Left lung (tissue), 14 donors: ENCODE measurements around the gene PRIMA1. TPM values are rescaled to one million over a fixed set of nuclear protein-coding genes. Genes with fewer than 3 reads are reported as not detected.
A peak's percentile ranks its signal among the peaks of the same experiment; 100 is the strongest.

Experiments
- ATAC-seq: fragments of 200-7000 bp; cut with Tn5 transposase; one replicate; pipeline ENCODE4 v1.9.1; 2020; ENCODE audit warnings: moderate library complexity
- DNase-seq, 4 donors: peaks; one replicate each; pipeline ENCODE4 v3.0.0-alpha.2; 2013 to 2020
- H3K27ac ChIP-seq, 2 donors: fragments of 200-600 bp; sonication (generic) in 1 of 2; one replicate each; pipeline versions ENCODE4 v1.5.0 to v1.8.0; 2020 to 2021
- H3K27me3 ChIP-seq, 2 donors: fragments of 200-600 bp; sonication (generic) in 1 of 2; one replicate each; pipeline versions ENCODE4 v1.5.0 to v1.8.0; 2020 to 2021
- H3K36me3 ChIP-seq, 2 donors: fragments of 200-600 bp; sonication (generic) in 1 of 2; one replicate each; pipeline versions ENCODE4 v1.5.0 to v1.8.0; 2020 to 2021
- H3K4me1 ChIP-seq, 2 donors: fragments of 200-600 bp; one replicate each; pipeline ENCODE4 v1.8.0; 2021
- H3K4me3 ChIP-seq, 2 donors: fragments of 200-600 bp; sonication (generic) in 1 of 2; one replicate each; pipeline versions ENCODE4 v1.5.0 to v1.8.0; 2020 to 2021; ENCODE audit warnings: mild to moderate bottlenecking in 1 of 2
- H3K9me3 ChIP-seq, 2 donors: fragments of 200-600 bp; sonication (generic) in 1 of 2; one replicate each; pipeline versions ENCODE4 v1.5.0 to v1.8.0; 2020 to 2021
- CTCF ChIP-seq, 2 donors: fragments of 200-600 bp; sonication (generic) in 1 of 2; IDR thresholded peaks; one replicate each; pipeline versions ENCODE4 v1.5.0 to v1.8.0; 2021; ENCODE audit warnings: antibody characterized with exemption in 2 of 2
- intact Hi-C, 2 donors: fragments of 100-400 bp; cut with DNase I; formaldehyde crosslinking; loops; one replicate each; pipeline versions ENCODE4 v1.11.2 to v1.14.2; 2022
- long read RNA-seq, 12 donors: library from polyadenylated mRNA in 2 of 12; unstranded in 2 of 12; transcript quantifications; one replicate each; pipeline ENCODE4 v2.0.0 and lab custom pipeline, GENCODE V29; 2019 to 2026
- polyA plus RNA-seq, 6 donors: library from polyadenylated mRNA; unstranded; fragments of 120-200 nt; gene quantifications; one replicate each; pipeline ENCODE4 v1.2.1, GENCODE V29; 2013; ENCODE audit not compliant: insufficient read length in 6 of 6
- total RNA-seq, 2 donors: library from RNA; stranded (reverse); fragmentation: NEBNext Ultra II Directional; extraction: Animal tissue kit (Norgen Biotek cat#: 25700); gene quantifications; one replicate each; pipeline ENCODE4 v1.2.1, GENCODE V29; 2021
- donor health status: DM: no; HTN: yes; CAD: no.
- donor health status: DM: no; HTN: no; CAD: no.

The PRIMA1 gene
- total RNA-seq (under 1 TPM; 0.15 to 0.47 TPM), polyA plus RNA-seq (1 to 10 TPM in 1 of 6 donors, under 1 TPM in 5; 0.26 to 1.3 (median 0.86) TPM)
- long read RNA-seq, donor 1 = 0 reads
- long read RNA-seq, donor 2 = 0 reads
- long read RNA-seq, donor 3 = 0 reads
- long read RNA-seq, donor 4 = 0 reads
- long read RNA-seq, donor 5 = 0 reads
- long read RNA-seq, donor 6 = 0 reads
- long read RNA-seq, donor 7 = 0 reads
- long read RNA-seq, donor 8 = 0 reads
- long read RNA-seq, donor 9 = 0 reads
- long read RNA-seq, donor 10 = 0 reads
- long read RNA-seq, donor 11 = 0 reads
- long read RNA-seq, donor 12 = 0 reads

- DNase-seq (no peak), ATAC-seq (no peak)
- TF ChIP-seq CTCF (IDR thresholded peaks at IDR 0.05) = no peak
- Histone ChIP-seq H3K27me3 (peaks cover 24 to 78% of the 10 kb centered on the region in 2 donors), H3K27ac (no peak within 1 kb of the TSS), H3K36me3 (no peaks in the 10 kb centered on the region), H3K4me3 (peak within 1 kb of the TSS in 1 of 2 donors; percentile 33), H3K4me1 (peaks cover 0 to 11% of the 10 kb centered on the region in 2 donors), H3K9me3 (no peaks in the 10 kb centered on the region)
- intact Hi-C loops = no loop called here
Observed at GRCh38 chr14:93788293-93788542, at the start of gene PRIMA1. Gene PRIMA1, minus strand, starts transcription at chr14:93788485. Its CDS starts 767 bp downstream, at chr14:93787718.

GRCh38 chr14:93834699-93835371 lies 46.5 kb upstream of the PRIMA1 start:
- Histone ChIP-seq H3K4me1 (no peaks in the 10 kb centered on the region), H3K4me3 (no peak overlapping the region), H3K36me3 (no peaks in the 10 kb centered on the region), H3K27me3 (no peaks in the 10 kb centered on the region), H3K27ac (no peak overlapping the region), H3K9me3 (no peaks in the 10 kb centered on the region)
- intact Hi-C loops = no loop called here
- DNase-seq (no peak), ATAC-seq (no peak)
- TF ChIP-seq CTCF (IDR thresholded peaks at IDR 0.05) = no peak

- Histone ChIP-seq H3K27me3 (no peaks in the 10 kb centered on the region), H3K27ac (no peak overlapping the region), H3K9me3 (no peaks in the 10 kb centered on the region), H3K4me3 (no peak overlapping the region), H3K36me3 (no peaks in the 10 kb centered on the region), H3K4me1 (no peaks in the 10 kb centered on the region)
- ATAC-seq (no peak), DNase-seq (peak in 1 of 4 donors; percentile 8)
- intact Hi-C loops = no loop called here
- TF ChIP-seq CTCF (IDR thresholded peaks at IDR 0.05) = no peak
Observed at GRCh38 chr14:93832665-93833064, 44.4 kb upstream of the PRIMA1 start.

- DNase-seq = no peak
- Histone ChIP-seq H3K27ac (no peak overlapping the region), H3K4me1 (no peaks in the 10 kb centered on the region), H3K4me3 (no peak overlapping the region), H3K9me3 (no peaks in the 10 kb centered on the region), H3K27me3 (no peaks in the 10 kb centered on the region), H3K36me3 (no peaks in the 10 kb centered on the region)
- ATAC-seq = no peak
- no peak for TF ChIP-seq CTCF (IDR thresholded peaks at IDR 0.05)
- intact Hi-C loops = no loop called here
Observed at GRCh38 chr14:93832081-93832480, 43.8 kb upstream of the PRIMA1 start.

GRCh38 chr14:93830753-93831461 lies 42.6 kb upstream of the PRIMA1 start:
- intact Hi-C loops = no loop called here
- Histone ChIP-seq H3K9me3 (no peaks in the 10 kb centered on the region), H3K4me1 (no peaks in the 10 kb centered on the region), H3K27me3 (peaks cover 0 to 9% of the 10 kb centered on the region in 2 donors), H3K27ac (no peak overlapping the region), H3K4me3 (no peak overlapping the region), H3K36me3 (no peaks in the 10 kb centered on the region)
- DNase-seq (no peak), ATAC-seq (no peak)
- TF ChIP-seq CTCF (IDR thresholded peaks at IDR 0.05) = no peak
